Ishikawa (cell line): ENCODE measurements around the gene EBNA1BP2.

ENCODE experiments used
- CEBPB ChIP-seq: IDR thresholded peaks from 2 replicates; pipeline ENCODE4 v1.6.1; 2012
- CREB1 ChIP-seq: IDR thresholded peaks from 2 replicates; pipeline ENCODE4 v1.6.1; 2012; ENCODE audit warnings: low read depth
- EP300 ChIP-seq: IDR thresholded peaks from 2 replicates; pipeline ENCODE4 v1.6.1; 2012; ENCODE audit warnings: borderline replicate concordance
- FOXM1 ChIP-seq: IDR thresholded peaks from 2 replicates; pipeline ENCODE4 v1.6.1; 2012; ENCODE audit warnings: low read depth, borderline replicate concordance
- MAX ChIP-seq: IDR thresholded peaks from 2 replicates; pipeline ENCODE4 v1.6.1; 2012
- NFIC ChIP-seq: IDR thresholded peaks from 2 replicates; pipeline ENCODE4 v1.6.1; 2012
- RAD21 ChIP-seq: IDR thresholded peaks from 2 replicates; pipeline ENCODE4 v1.6.1; 2012; ENCODE audit warnings: low read depth
- TAF1 ChIP-seq: IDR thresholded peaks from 2 replicates; pipeline ENCODE4 v1.6.1; 2012; ENCODE audit warnings: low read depth, mild to moderate bottlenecking
- TEAD4 ChIP-seq: IDR thresholded peaks from 2 replicates; pipeline ENCODE4 v1.6.1; 2012
- USF1 ChIP-seq: IDR thresholded peaks from 2 replicates; pipeline ENCODE4 v1.6.1; 2012
- YY1 ChIP-seq: IDR thresholded peaks from 2 replicates; pipeline ENCODE4 v1.6.1; 2012; ENCODE audit warnings: low read depth
- ZBTB7A ChIP-seq: IDR thresholded peaks from 2 replicates; pipeline ENCODE4 v1.6.1; 2012; ENCODE audit warnings: low read depth

GRCh38 chr1:43137445-43138052, 34.5 kb downstream of the EBNA1BP2 start:
- TF ChIP-seq CREB1 (no peak), EP300 (no peak), MAX (no peak), RAD21 (no peak), TAF1 (no peak), ZBTB7A (no peak), TEAD4 (no peak), NFIC (no peak), FOXM1 (no peak), CEBPB (no peak), YY1 (no peak), USF1 (no peak)
